ENCODE results near the gene TRAF1.

Gene TRAF1

DNA sequence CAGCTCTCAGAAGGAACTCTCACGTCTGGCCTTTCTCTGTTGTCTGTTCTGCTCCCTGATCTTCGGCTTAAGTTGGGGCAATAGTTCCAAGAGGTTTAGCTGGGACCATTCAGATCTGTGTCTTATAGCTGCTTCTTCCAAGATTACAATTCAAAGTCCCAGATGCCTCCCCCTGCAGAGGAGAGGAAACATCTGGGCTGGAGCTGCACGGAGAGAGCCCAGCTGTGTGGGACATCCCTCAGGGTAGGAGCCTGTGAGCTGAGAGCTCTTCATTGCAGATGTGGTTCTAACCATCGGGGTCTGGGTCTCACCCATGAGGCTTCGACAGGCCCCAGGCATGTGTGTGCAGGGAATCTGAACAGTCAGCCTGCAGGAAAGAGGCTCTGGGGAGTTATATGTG is 40.6 kb downstream of the TRAF1 start:
- peak; percentile 65 for DNase-seq

DNA sequence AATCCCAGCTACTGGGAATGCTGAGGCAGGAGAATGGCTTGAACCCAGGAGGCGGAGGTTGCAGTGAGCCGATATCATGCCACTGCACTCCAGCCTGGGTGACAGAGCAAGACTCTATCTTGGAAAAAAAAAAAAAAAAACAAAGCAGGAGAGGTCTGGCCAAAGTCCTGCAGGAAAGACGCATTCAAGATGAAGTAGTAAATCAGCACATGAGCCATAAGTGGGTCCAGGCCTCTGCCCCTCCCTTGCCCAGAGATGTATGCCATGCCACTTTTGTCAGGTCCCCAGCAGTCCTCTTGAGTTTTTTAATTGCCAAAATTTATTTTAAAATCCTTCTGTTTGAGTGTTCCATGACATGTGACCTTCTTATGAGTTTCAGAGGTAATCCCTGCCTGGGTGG is 41.1 kb downstream of the TRAF1 start:
- no peak for DNase-seq

DNA sequence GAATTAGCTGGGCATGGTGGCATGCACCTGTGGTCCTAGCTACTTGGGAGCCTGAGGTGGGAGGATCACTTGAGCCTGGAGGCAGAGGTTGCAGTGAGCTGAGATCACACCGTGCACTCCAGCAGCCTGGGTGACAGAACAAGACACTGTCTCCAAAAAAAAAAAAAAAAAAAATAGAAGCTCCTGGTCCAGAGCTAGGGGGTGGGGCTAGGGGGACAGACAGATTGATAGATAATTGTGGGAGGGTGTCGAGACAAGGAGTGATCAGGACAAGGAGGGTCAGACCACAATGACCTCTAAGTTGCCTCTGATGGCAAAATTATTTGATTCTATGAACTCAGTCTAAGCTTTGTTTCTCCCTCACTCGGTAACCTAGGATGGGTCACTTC is 43.0 kb downstream of the TRAF1 start:
- no peak for DNase-seq

DNA sequence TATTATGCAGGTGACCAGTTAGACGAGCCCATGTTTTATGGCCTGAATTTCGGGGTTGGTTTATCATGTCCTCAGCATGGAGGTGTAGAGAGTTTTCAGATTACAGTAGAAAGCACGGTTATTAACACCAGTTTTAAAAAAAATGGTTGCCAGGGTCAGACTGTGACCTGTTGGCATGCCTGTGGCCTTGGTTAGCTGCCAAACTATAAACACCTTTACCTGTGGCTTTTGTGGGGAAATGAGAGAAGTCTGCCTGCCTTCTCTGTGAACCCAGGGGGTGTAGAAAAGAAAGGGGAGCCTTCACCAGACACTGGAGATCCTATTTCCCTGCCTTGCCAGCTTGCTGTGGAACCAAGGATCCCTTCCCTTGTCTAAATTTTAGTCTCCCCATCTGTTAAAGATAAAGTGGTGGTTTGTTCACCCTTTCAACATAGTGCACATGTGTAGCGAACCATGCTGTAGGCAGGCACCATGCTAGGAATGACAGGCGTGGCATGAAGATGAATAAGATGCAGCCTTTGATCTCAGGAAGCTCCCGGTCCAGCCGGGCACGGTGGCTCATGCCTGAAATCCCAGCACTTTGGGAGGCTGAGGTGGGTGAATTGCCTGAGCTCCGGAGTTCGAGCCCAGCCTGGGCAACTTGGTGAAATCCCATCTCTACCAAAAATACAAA is 43.5 kb downstream of the TRAF1 start:
- DNase-seq, result no peak

DNA sequence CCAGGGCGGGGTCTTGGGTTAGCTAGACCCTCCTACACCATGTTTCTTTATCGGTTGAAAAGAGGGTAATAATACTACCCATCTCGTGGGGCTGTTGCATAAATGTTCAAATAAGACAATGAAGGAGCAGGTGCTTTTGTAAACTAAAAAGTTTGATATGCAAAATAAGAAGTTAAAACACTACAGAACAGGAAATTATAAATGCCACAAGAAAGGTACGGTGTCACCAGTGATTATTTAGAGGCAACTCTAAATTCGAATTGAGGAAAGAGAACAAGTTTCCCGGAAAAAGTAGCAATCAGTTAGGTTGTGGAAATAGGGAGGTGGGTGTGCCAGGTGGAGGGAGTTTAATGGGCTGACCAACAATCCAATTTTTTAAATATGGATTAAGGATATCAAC is 47.1 kb downstream of the TRAF1 start:
- DNase-seq, result no peak

DNA sequence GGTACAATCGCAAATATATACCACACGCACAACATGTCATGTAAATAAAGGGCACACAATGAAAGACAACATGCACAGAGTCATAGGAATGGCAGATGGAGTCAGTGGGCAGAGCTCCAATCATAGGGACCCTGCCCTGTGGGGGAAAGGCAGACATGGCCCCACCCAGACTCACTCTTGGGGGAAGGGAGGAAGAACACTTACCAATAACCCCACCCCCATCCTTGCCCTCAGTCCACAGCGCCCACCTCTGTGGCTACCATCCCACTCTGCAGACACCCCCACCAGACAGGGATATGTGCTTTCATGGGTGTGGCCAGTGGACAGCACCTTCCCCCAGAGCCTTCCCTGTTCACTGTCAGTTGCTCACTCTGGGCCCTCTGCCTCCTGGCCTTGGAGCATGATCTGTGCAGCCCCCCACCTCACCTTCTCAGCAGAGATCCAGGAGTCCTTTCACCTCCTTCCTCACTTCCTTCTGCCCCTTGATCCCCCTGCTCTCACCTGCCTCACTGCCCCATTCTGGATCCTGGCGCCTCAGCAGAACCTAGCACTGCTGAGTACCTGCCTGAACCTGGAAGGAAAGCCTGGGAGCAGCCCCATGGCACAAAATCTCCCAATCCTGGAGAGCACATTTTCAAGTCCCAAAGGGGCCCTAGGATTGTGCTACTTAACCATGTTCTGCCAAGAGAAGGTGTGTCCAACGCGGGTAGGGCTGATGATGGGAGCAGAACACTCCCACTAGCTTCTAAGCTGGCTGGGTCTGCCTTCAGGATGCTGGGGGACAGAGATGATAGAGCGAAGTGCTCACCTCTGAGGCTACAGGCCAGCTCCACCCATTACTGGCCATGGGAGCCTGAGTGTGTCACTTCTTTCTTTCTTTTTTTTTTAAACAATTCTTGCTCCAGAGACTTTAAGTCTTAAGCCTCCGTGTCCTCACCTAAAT is 48.1 kb downstream of the TRAF1 start:
- DNase-seq, result no peak

DNA sequence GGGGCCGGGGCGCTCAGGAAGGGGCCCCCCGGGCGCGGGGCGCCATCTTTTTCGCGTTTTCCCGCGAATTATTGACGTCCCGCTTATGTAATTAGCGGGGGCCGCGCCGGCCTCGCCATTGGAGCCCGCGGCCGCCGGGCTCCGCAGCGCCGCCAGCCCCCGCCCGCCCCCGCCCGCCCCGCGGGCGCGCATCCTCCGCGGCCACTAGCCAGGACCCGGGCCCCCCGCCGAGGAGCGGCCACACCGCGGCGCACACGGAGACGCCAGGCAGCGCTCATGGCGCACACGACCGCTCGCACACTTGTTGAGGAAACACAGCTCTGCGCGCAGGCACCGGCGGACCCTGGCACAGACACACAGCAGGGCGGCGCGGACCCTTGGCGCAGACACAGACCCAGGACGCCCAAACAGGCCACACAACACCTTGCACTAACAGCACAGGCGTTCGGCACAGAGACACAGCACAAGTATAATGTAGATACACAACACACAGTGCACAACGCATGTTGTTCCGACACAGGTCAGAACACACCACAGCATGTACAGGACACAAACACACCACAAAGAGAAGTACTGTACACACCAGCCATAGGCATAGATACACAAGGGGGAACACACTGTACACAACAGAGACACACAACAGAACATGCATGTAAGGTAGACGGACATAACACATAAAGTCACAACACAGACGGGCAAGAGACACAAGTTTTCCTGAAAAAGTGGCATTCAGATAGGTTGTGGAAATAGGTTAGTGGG is 49.1 kb downstream of the TRAF1 start:
- DNase-seq, result peak; percentile 84

DNA sequence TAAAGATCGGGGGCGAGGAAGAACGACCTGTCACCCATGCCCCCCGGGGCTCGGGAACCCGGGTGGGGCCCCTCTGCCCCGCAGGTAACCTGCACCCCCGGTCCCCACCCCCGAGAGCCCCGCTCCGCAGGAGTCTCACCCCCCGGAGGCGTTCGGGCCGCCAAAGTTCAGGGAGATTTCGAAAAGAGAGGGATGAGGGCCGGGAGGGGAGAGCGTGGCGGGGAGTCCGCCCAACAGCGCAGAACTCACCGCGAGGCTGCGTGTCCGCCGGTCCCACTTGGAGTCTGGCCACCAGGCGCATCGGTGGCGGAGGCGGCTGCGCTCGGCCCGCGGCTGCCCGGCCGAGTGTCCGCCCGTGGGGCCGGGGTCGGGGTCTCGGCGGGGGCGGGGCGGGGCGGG is 49.8 kb downstream of the TRAF1 start, which contains the start of gene PHF19:
Gene PHF19 (minus strand): TSS at position 347 of the 399 bp plus-strand sequence. CDS start 2,447 bp downstream, outside the sequence.
- no peak for DNase-seq

DNA sequence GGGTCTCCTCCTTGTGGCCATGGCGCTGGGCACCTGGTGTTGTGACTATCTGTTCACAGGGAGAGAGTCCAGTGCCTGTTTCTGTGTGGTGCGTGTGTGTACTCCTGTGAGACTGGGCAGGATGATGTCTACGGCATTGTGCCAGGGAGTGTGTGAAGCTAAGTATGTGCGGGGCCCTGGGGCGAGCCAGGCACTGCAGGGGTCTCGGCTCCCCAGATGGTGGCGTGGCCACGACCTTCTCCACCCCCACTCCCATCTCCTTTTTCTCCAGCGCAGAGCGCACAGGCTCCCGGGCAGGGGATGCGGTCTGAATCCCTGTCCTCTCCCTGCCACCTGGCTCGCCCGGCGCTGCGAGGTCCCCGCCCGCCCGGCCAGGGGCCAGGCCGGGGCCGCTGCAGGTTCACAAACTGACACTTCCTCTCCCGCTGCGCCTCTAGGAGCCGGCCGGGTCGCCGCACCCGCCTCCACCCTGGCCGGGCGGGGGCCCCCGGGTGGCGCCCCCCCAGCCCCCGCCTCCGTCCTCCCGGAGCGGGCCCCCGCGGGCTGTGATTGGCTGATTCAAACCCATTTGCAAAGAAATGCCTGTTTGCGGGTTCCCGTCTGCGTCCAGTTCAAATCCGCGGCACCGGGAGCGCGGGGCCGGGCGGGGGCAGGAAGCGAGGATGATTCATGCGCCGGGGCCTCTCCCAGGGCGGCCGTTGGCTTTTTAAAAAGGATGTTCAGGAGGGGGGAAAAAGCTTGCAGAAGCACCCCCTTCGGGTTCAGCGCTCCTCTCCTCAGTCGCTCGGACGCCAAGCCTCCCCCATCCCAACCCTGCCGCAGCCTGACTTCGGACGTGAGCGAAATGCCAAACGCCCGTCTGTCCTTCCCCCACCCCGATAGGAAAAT is 50.4 kb downstream of the TRAF1 start:
- peak; percentile 92 for DNase-seq

DNA sequence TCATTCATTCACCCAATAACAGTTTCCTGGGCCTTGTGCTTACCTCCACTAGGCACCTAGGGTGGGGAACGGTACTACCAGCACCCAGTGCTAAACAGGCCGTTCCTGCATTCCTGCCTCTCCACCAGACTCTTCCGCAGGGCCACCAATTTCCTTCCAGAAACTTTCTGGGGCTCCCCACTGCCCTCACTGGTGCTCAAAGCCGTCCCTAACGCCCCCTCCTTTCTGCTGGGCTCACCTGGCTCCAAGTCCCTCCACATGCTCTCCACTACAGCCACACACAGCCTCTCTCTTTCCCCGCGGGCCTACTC is 51.0 kb downstream of the TRAF1 start:
- DNase-seq, result no peak

DNA sequence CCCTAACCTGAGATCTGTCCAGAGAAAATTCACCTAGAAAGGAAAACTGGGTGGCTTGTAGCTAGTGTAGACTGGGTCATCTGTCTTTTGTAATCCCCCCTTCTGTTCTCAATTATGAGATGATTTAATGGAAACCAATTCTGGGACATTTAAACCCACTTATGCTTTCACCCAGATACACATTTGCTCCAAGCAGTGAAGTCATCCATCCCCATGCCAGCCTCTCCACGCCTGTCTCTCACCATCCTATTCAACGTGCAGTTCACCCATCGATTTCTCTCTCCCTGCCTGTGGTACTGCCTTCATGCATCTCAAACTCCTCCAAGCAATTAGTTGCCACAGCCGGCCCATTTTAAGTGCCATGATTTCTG is 51.4 kb downstream of the TRAF1 start:
- no peak for DNase-seq

DNA sequence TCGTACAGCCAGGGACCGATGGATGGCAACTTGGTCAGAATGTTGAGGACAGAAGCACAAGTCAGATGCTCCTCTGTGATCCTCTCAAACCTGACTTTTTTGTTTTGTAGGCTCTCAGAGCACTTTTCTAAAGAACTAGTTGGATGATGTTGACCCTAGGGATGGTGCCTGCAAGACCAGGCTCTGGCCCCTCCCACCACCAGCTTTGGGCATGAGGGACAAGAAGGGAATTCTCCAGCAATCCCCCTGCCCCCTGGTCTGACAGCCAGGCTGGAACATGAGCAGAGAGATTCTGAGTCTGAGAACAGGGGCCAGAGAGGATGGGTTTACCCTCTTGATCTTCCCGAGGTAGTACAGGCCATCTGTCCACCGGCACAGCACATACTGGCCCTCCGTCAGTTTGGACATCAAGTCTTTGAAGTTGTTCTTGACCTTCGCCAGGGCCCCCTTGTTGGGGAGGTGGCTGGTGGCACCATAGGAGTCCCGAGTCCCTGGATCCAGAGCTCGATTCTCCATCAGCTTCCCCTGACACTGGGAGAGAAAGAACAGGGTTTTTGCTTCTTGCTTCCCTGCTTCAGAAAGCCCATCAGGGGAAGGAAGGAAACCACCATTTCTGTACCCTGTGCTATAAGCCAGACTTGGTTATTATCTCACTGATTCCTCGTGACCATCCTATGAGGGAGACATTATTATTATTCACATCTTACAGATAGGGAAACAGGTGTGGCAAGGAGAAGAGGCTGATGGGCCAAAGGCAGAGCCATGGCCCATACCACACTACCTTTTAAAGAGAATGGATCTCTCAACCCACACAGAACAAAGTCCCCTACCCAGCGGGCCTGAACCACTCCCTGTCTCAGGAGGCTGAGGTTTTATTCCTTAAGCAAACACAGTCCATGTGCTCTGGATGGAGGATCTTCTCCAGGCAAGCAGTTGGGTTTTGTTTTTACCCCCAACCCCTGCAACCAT is 52.1 kb downstream of the TRAF1 start:
- DNase-seq, result no peak

DNA sequence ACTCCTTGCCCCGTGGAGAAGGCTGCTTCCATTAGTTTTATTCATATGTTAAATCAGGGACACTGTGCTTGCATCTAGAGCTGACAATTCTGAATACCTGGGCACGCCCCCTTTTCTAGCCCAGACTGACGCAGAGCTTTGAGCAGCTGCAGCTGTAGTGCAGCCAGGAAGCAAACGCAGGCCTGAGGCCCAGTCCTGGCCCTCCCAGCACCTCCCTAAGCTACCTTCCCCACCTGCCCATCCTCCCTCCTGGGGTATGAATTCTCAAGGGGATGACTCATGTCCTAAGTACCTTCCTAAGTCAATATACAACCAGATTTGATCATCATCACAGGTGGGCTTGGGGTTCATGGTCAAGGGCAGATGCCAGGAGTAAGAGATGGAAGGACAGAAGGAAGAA is 53.1 kb downstream of the TRAF1 start:
- DNase-seq, result no peak

DNA sequence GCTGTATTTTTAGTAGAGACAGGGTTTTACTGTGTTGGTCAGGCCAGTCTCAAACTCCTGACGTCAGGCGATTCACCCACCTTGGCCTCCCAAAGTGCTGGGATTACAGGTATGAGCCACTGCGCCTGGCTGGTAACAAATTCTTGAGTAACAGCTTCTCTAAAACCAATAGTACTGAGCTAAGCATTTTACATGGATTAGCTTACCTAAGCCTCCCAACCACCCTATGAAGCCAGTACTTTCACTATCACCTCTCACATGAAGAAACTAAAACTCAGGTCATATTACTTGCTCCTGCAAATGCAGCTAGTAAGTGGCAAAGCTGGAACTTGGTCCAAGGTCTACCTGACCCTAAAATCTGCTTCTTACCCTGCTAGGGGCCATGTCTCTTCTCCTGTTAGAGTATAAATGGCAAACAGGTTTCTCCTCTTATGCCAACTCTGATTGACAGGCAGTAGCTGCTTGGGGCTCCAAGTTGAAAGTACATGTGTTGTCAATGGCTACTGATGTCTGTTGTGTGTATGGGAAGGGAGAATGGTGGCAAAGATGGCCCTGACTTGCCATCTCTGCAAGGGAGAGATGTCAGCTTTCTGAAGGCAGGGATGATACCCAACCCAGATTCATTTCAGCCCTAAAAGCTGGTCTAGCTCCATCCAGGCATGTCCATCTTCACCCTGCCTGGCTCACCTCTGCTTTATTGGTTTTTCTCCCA is 53.6 kb downstream of the TRAF1 start:
- no peak for DNase-seq

DNA sequence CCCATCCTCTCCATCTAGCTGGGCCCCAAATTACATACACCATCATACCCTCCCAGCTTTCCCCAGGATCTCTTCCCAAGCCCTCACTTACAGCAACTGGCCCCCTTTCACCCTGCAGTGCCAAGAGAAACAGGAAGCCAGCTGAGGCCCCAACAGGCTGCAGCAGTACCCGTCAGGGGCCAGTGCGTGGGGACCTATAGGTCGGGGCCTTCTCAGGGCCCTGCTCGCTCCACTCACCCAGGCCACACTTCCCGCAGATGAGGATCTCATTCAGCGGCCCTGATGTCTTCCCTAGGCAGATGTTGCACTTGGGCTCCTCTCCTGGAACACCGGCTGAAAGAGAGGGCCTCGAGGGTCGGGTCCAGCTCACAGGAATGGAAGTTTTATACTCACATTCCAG is 56.4 kb downstream of the TRAF1 start:
- no peak for DNase-seq

DNA sequence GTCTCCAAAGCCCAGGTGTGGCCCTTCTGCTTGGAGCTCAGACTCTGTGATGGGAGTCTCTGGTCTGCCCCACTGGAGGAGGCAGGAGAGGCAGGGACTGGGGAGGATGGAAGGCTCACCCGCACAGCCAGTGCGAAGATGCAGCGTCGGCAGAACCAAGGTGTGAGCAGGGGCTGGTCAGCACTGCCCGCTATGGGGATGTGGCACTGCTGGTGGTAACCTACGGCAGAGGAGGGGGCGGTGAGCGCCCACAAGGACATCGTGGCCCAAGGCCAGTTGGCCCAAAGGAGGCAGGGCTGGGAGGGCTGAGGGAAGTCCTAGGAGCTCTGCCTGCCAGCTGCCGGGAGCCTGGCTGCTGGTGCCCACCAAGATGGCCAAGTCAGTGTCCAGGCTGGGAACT is 56.9 kb downstream of the TRAF1 start:
- no peak for DNase-seq

DNA sequence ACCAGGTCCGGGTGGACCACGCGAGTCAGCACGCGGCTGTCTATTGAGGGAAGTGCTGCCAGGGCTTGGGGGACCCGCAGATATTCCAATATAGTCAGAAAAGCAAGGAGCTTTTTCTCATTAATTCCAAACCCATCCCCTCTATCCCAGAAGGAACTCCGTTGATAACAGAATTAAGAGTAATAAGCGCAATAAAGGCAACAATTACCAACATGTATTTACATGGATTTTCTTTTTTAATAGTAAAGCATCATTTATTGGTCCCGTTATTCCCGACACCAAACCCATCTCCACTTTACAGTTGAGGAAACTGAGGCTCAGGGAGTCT is 57.3 kb downstream of the TRAF1 start:
- DNase-seq, result no peak

DNA sequence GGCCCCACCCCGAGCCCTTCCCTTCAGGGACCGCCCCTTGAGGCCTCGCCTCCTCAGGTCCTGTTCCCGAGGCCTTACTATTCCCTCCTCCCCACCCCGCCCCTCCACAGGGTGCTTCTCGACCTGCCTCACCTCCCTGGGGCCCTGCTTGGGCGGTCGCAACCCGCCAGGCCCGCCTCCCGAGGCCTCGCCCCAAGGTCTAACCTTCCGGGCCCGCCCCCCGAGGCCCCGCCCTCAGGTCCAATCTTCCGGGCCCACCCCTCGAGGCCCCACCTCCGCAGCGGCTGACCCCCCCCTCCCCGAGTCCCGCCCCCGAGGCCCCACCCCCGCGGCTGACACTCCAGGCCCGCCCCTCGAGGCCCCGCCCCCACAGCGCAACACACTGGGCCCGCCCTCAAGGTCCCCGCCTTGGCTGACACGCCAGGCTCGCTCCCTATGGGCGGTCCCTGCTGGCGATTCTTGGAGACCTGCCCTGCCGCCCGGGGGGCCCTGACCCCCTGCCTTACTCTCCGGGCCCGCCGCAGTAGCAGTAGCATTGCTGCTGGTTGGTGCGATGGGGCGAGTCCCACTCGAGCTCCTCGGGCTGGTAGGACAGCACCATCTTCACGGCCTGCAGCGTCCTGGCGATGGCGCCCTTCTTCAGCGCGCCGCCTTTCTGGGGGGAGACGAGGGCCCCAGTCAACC is 57.8 kb downstream of the TRAF1 start:
- DNase-seq, result peak; percentile 97

DNA sequence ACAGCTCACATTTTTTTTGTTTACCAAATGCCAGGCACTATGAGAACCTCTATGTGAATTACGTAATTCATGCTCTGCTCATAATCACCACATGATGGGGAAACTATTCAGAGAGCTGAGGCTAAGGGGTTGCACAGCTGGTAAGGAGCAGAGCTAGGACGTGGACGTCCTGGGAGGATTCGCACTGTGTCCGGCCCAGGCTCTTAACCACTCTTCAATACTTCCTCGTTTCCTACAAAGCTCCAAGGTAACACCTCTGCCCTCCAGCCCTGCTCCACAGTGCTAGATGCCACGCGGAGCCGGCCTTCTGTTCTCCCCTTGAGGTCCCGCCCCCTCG is 58.3 kb downstream of the TRAF1 start:
- no peak for DNase-seq

DNA sequence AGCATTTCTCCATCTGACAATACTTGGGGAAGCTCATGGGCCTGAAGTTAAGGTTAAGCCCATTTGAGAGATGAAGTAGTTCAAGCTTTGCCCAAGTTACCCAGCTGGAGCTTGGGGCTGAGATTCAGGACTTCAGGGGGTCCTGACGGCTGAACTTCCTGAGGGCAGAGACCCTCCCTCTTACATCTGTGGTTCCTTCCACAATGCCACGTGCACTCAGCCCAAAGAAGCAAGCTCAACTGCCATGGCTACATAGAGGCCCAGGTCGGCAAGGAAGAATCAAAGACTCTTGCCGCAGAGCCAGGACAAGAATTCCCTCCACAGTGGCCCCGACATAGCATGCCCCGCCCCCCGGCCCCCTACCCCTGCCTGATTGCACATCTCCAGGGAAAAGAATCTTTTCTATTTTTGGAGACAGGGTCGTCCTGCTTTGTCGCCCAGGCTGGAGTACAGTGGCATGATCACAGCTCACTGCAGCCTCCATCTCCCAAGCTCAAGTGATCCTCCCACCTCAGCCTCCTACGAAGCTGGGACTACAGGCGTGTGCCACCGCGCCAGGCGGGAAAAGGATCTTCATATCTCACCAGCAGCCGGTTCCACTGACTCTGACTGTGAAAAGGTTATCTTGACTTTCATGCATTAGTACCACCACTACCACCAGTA is 58.8 kb downstream of the TRAF1 start:
- DNase-seq, result no peak

Measured in left hindlimb (tissue), 1 donor.